GM12801 (cell line): ENCODE data around the gene GPD1L.

Source experiments
- CTCF ChIP-seq: IDR thresholded peaks from one replicate; pipeline ENCODE4 v1.5.1; 2011; ENCODE audit warnings: control low read depth; ENCODE audit not compliant: insufficient read length; ENCODE audit errors: extremely low read depth

GPD1L gene

DNA sequence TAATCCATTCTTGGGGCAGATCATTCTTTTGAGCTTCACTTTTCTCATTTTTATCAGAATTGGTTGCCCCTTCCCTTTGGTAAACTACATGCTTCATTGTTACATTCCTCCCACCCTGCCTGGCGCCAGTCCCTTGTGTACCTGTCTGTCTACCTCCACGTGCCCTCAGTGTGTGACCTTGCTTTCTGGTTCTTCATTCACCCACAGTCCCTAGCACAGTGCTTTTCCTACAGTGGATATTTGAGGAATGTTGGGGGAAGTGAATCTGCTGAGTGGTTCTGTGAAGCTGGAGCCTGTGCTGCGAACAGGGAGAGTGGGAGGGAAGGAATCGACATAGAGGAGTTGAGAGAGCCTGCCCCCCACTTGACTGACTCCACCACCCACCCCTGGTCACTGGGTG is 23.4 kb downstream of the GPD1L start:
- TF ChIP-seq CTCF, result no peak

- no peak for TF ChIP-seq CTCF
Observed at GRCh38 chr3:32132121-32132520, 25.7 kb downstream of the GPD1L start.

DNA sequence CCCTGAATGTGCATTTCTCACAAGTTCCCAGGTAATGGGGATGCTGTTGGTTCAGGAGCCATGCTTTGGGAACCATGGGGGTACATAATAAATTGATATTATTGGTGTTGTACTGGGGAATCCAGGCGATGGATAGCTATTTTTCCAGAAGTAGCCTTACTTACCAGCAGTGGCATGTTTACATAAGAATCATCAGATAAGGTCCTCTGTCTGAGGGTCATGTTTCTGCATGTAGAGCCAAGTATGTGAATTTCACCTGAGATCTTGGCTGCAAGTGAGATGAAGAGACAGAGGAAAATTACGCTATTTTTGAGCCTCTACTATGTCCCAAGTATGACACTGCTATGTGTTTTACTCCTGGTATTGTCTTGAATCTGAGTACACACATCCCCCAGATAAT is 26.3 kb downstream of the GPD1L start:
- TF ChIP-seq CTCF, result no peak

- no peak for TF ChIP-seq CTCF
Observed at GRCh38 chr3:32136703-32137102, 30.3 kb downstream of the GPD1L start.

GRCh38 chr3:32137870-32138269 is 31.4 kb downstream of the GPD1L start:
- no peak for TF ChIP-seq CTCF

DNA sequence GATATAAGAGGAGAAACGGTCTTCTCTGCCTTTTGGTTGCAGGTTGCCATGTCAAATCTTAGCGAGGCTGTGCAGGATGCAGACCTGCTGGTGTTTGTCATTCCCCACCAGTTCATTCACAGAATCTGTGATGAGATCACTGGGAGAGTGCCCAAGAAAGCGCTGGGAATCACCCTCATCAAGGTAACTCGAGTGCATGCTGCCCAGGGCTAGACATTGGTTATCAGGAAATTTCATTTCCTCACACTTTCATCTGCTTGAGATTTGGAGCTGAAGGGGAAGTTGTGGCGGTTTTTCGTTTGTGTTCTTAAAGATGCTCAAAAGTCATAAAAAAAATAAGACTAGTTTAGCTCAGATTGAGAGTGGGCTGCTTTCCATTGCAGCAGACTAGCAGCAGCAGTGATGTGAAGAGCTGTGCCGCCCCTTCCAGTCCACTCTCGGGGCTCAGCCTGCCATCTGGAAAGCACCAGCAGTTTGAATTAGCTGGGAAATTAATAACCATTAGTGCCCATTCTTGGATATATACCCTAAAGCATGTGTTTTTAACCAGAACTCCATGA is 32.2 kb downstream of the GPD1L start:
- no peak for TF ChIP-seq CTCF

GRCh38 chr3:32140943-32141342 is 34.5 kb downstream of the GPD1L start:
- no peak for TF ChIP-seq CTCF
